Cardiac ventricle fibroblast (primary cell): Measurements from ENCODE around the gene SFXN3. TPM values are rescaled to one million over a fixed set of nuclear protein-coding genes. Genes with fewer than 3 reads are reported as not detected.

Source experiments
- total RNA-seq: library from RNA; depleted of rRNA; stranded (reverse); fragments of >200 nt; gene quantifications from 2 replicates; pipeline ENCODE4 v1.2.3, GENCODE V29; 2015

Gene SFXN3, protein sequence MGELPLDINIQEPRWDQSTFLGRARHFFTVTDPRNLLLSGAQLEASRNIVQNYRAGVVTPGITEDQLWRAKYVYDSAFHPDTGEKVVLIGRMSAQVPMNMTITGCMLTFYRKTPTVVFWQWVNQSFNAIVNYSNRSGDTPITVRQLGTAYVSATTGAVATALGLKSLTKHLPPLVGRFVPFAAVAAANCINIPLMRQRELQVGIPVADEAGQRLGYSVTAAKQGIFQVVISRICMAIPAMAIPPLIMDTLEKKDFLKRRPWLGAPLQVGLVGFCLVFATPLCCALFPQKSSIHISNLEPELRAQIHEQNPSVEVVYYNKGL
- total RNA-seq = 26.9 and 32.9 TPM in 2 replicates

DNA sequence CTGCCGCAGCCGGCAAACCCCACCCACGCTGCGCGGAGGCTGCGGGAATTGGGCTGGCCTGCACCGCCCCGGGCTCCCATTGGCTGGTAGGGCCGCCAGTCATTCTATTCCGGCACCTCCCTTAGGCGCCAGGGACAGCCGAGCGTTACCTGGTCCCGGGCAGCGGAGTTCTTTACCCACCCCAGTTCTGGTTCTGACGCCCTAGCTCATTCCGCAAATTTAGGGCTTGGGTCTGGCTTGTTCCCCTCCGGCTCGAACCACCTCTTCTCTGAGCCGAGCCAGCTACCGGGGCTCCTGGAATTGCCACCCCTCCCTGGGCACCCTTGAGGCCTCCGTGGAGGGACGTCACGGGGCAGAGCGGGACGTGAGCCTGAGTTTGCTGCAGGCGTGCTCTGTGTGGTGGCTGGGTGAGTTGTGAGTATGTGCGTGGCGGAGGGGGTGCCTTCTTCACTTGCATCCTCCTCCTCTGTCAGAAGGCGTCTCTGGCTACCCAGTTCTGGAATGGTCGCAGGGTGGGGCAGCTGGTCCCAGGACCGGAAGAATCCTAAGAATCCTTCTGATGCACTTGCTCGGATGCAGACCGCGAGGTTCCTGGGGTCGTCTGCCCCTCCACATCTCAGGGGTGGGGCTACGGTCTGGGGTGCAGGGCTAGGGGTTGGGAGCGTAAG is at the start of gene SFXN3, which contains the start of gene PDZD7:
Gene SFXN3 (plus strand): TSS at position 107 of the 668 bp plus-strand sequence. CDS start 3,461 bp downstream, outside the sequence.
Gene PDZD7 (minus strand): TSS at position 2 of the 668 bp plus-strand sequence. CDS start 910 bp downstream, outside the sequence.

DNA sequence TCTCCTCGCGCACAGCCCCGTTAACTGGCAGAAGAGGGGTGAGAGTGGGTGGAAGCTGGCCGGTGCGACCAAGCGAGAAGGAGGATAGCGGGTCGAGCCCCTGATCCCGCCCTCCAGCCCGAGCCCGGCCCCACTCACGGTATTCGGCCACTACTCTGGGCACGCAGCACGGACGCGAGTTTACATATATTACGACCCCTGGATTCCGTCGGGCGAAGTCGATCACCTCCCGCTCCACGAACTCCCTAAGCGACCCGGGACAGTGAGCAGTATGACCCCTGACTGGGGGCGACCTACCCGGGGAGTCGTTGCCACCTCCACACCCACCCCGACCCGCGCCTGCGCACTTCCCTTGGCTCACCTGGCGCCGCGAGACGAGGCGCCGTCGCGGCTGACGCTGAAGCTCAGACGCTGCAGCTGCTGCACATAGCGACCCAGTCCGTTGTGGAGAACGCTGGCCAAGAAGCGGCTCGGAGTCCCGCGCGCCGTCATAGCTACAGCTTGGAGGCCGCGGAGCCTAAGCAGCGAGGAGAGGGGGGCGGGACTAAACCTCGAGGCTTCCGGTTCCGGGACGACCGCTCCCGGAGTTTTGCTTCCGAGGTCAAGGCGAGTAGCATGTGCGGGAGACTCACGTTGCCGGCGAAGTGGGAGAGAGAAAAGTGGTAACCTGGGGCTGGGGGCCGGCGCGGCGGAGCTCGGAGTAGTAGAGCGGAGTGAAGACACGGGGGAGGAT is 43.9 kb upstream of the SFXN3 start, which contains the start of the genes MRPL43 and TWNK:
Gene MRPL43 (minus strand): TSS at position 546 of the 733 bp plus-strand sequence. CDS start 54 bp downstream, at position 492.
Gene TWNK (plus strand): TSS at position 592 of the 733 bp plus-strand sequence. CDS start 668 bp downstream, outside the sequence.

DNA sequence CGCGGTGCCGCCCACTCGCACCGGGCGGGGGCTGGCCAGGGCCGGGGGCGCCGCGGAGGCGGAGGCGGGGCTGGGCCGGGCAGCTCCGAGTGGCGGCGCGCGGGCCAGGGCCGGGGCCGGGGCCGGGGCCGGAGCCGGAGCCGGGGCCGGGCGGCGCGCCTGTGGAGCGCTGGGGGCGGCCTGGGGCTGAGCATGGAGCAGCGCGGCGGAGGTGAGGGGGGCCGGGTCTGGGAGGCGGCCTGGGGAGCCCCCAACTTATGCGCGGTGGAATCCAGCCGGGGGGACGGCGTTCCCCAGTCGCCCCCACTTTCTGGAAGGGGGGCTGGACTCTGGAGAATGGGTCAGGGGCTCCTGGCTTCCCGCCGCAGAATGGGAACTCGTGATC is 31.3 kb upstream of the SFXN3 start, which contains the start of gene LZTS2:
Gene LZTS2 (plus strand): TSS at position 67 of the 385 bp plus-strand sequence. CDS start 2,731 bp downstream, outside the sequence.

DNA sequence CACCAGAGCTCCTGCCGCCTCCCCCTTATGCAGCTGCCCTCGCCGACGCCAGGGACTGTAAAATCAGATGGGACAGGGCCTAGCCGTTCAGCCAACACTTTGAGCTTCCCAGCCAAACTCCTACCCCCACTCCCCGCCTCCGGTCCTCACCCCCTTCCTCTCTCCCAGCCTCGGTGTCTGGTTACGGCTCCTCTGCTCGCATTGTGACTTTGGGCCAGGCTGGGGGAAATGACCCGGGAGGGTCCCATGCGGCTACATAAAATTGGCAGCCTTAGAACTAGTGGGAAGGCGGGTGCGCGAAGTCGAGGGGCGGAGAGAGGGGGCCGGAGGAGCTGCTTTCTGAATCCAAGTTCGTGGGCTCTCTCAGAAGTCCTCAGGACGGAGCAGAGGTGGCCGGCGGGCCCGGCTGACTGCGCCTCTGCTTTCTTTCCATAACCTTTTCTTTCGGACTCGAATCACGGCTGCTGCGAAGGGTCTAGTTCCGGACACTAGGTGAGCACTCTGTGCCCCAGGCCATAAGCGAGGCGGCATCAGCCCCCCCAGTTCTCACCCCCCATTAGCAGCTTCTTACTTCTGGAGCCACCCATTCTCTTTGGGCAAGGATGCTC is 30.7 kb downstream of the SFXN3 start, which contains the start of gene KAZALD1:
Gene KAZALD1 (plus strand): TSS at position 366 of the 608 bp plus-strand sequence. CDS start 604 bp downstream, outside the sequence.

Other genes starting within 250 kb of the SFXN3 start
- 14.1 and 14.5 TPM in 2 replicates for gene SLF2, start 118.3 kb upstream of the SFXN3 start, total RNA-seq
- 0.94 and 1.8 TPM in 2 replicates for gene SEMA4G, start 61.7 kb upstream of the SFXN3 start, total RNA-seq
- gene MRPL43, start 43.7 kb upstream of the SFXN3 start, total RNA-seq = 58.3 and 76.3 TPM in 2 replicates
- 7.0 and 9.9 TPM in 2 replicates for gene TWNK, start 43.7 kb upstream of the SFXN3 start, total RNA-seq
- gene LZTS2, start 31.4 kb upstream of the SFXN3 start, total RNA-seq = 68.6 and 89.0 TPM in 2 replicates
- gene PDZD7, start 105 bp upstream of the SFXN3 start, total RNA-seq = 0.06 and 1.4 TPM in 2 replicates
- gene KAZALD1, start 30.8 kb downstream of the SFXN3 start, total RNA-seq = 23.5 and 25.0 TPM in 2 replicates
- not detected in 2 replicates for gene TLX1, start 100.1 kb downstream of the SFXN3 start, total RNA-seq
- gene LBX1, start 198.2 kb downstream of the SFXN3 start, total RNA-seq = not detected in 2 replicates